ENCODE measurements around the gene BIN1. TPM values are rescaled to one million over a fixed set of nuclear protein-coding genes. Genes with fewer than 3 reads are reported as not detected.

The BIN1 gene
- total RNA-seq, 2 donors from 2014 or later, result 7.6 to 15.3 TPM

- Histone ChIP-seq H3K27ac (peak overlapping the region in 1 of 2 donors; percentile 62), H3K4me1 (peaks cover 0 to 61% of the 10 kb centered on the region in 2 donors), H3K27me3 (no peaks in the 10 kb centered on the region), H3K36me3 (no peaks in the 10 kb centered on the region), H3K9me3 (no peaks in the 10 kb centered on the region), H3K4me3 (no peak overlapping the region)
- no peak for DNase-seq (ENCODE audit: low spot score)
- TF ChIP-seq CTCF (IDR thresholded peaks at IDR 0.05), result no peak
Measured at GRCh38 chr2:127082974-127083373, 24.0 kb downstream of the BIN1 start.

GRCh38 chr2:127081826-127082633, 24.9 kb downstream of the BIN1 start:
- H3K4me1 ChIP-seq, result peaks cover 0 to 51% of the 10 kb centered on the region in 2 donors
- DNase-seq (ENCODE audit: low spot score), result no peak
- H3K36me3 ChIP-seq, result no peaks in the 10 kb centered on the region
- H3K27me3 ChIP-seq, result no peaks in the 10 kb centered on the region
- no peak for TF ChIP-seq CTCF (IDR thresholded peaks at IDR 0.05)
- H3K4me3 ChIP-seq, result no peak overlapping the region
- peak overlapping the region in 1 of 2 donors; percentile 3 for H3K27ac ChIP-seq
- no peaks in the 10 kb centered on the region for H3K9me3 ChIP-seq

DNA sequence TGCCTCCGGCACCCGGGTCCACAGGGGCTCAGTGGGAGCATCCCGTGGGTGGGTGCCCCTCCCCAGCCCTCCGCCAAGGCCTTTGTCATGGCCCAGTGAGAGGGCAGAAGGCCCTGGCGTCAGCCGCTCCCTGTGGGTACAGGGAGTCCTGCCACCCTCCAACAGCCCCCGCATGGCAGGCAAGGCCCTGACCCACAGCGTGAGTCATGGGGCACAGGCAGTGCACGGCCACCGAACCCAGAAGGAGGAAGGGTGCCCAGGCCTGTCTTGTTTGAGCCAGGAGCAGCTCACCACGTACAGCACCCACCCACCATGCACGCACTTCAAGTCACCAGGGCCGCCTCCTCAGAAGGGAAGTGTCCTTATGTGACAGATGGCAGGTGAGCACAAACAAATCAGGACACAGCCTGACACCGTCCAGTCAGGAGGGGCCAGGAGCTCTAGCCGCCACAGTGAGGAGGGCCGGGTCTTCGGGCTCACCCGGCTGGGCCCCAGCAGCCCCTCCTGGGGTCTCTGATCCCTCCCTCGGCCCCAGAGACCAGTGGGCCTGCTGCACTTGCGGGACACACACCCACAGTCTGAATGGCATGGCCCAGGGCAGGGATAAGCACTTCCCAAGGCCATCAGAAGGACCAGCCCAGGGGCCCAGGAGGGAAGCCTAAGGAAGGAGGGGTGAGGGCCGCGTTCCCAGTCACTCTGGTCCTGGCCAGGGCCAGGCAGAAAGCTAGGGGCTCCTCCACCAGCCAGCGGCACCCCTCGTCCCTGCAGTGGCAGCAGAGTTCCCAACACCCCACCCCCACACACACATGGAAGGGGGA, 25.8 kb downstream of the BIN1 start:
- Histone ChIP-seq H3K36me3 (no peaks in the 10 kb centered on the region), H3K27me3 (no peaks in the 10 kb centered on the region), H3K27ac (peak overlapping the region in 1 of 2 donors; percentile 13), H3K9me3 (no peaks in the 10 kb centered on the region), H3K4me1 (peaks cover 0 to 45% of the 10 kb centered on the region in 2 donors), H3K4me3 (no peak overlapping the region)
- DNase-seq (ENCODE audit: low spot score), result no peak
- TF ChIP-seq CTCF (IDR thresholded peaks at IDR 0.05), result no peak

DNA sequence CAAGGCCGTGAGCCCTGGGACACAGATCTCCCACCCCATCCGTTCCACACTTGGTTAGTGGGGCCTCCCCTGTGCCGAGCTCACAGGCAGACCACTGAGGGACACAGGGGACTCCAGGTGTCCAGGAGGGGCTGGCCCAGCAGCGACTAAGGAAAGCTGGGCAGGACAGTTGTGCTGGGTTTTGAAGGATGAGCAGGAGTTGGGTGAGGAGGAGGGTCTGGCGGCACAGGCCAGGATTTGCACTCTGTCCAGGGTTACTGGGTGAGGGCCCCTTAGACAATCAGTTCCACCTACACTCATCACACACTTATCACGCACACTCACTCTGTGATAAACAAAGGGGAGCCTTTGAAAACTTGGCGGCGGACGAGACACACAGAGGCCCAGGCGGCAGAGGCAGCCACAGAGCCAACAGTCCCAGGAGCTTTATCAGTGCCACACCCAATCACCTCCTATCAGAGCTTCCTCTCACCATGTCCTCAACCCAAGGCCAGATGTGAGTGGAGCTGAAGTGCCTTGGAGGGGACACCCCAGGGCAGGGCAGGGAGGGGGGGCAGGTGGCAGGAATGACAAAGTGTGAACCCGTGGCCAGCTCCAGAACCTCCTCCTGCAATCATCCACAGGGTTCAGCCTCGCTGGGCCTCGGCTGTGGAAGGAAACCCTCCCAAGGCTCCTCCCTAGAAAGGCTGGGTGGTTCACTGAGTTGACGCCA, 26.6 kb downstream of the BIN1 start:
- no peak for TF ChIP-seq CTCF (IDR thresholded peaks at IDR 0.05)
- Histone ChIP-seq H3K27ac (peak overlapping the region in 1 of 2 donors; percentile 13), H3K9me3 (no peaks in the 10 kb centered on the region), H3K36me3 (no peaks in the 10 kb centered on the region), H3K4me3 (no peak overlapping the region), H3K4me1 (peaks cover 0 to 38% of the 10 kb centered on the region in 2 donors), H3K27me3 (no peaks in the 10 kb centered on the region)
- DNase-seq (ENCODE audit: low spot score), result no peak

- no peak for DNase-seq (ENCODE audit: low spot score)
- Histone ChIP-seq H3K27ac (no peak overlapping the region), H3K4me3 (no peak overlapping the region), H3K9me3 (no peaks in the 10 kb centered on the region), H3K36me3 (no peaks in the 10 kb centered on the region), H3K27me3 (no peaks in the 10 kb centered on the region), H3K4me1 (peaks cover 0 to 28% of the 10 kb centered on the region in 2 donors)
- TF ChIP-seq CTCF (IDR thresholded peaks at IDR 0.05), result no peak
Measured at GRCh38 chr2:127079358-127079920, 27.5 kb downstream of the BIN1 start.
